SU-DHL-6 (cell line): ENCODE data around the gene SIRT7.

Experiments
- H2AFZ ChIP-seq: fragments of 200-600 bp; sonication (generic); 2 replicates; pipeline ENCODE4 v1.6.1; 2014; ENCODE audit warnings: low read depth, mild to moderate bottlenecking, moderate library complexity, mixed read lengths, antibody characterized with exemption, low read length; ENCODE audit not compliant: severe bottlenecking
- H3F3A ChIP-seq: fragments of 200-600 bp; shearing (Covaris generic); 2 replicates; pipeline ENCODE4 v1.6.0; 2016; ENCODE audit warnings: antibody characterized with exemption, mild to moderate bottlenecking; ENCODE audit not compliant: insufficient read depth
- H3K27ac ChIP-seq: fragments of 200-600 bp; sonication (generic); 2 replicates; pipeline ENCODE4 v1.5.1; 2016; ENCODE audit warnings: low read depth, mild to moderate bottlenecking, low read length, moderate library complexity, mixed read lengths
- H3K27me3 ChIP-seq: fragments of 200-600 bp; sonication (generic), shearing (Covaris generic); 2 replicates; pipeline ENCODE4 v1.6.0; 2014; ENCODE audit warnings: mild to moderate bottlenecking, low read length
- H3K36me3 ChIP-seq: fragments of 200-600 bp; sonication (generic); 2 replicates; pipeline ENCODE4 v1.6.1; 2014; ENCODE audit warnings: mild to moderate bottlenecking, low read length, mixed read lengths
- H3K4me2 ChIP-seq: fragments of 300-600, 200-600 bp; shearing (Covaris generic), sonication (generic); 2 replicates; pipeline ENCODE4 v1.6.0; 2014; ENCODE audit warnings: low read length, low read depth, mild to moderate bottlenecking; ENCODE audit not compliant: poor library complexity, severe bottlenecking
- H3K4me3 ChIP-seq: fragments of 200-600 bp; sonication (generic); 2 replicates; pipeline ENCODE4 v1.5.1; 2014; ENCODE audit warnings: antibody characterized with exemption, low read length, mild to moderate bottlenecking, mixed read lengths; ENCODE audit not compliant: insufficient read depth, poor library complexity, severe bottlenecking
- H3K79me2 ChIP-seq: fragments of 200-600 bp; sonication (generic); 2 replicates; pipeline ENCODE4 v1.6.1; 2014; ENCODE audit warnings: mild to moderate bottlenecking, low read length, moderate library complexity; ENCODE audit not compliant: insufficient read depth
- H3K9ac ChIP-seq: fragments of 200-600 bp; sonication (generic); 2 replicates; pipeline ENCODE4 v1.7.0; 2014; ENCODE audit warnings: mild to moderate bottlenecking, low read length
- H3K9me2 ChIP-seq: fragments of 200-600 bp; sonication (generic); replicated peaks from 2 replicates; pipeline ENCODE4 v1.6.1; 2014; ENCODE audit warnings: low read length; ENCODE audit not compliant: insufficient read depth
- H3K9me3 ChIP-seq: fragments of 200-600 bp; sonication (generic); 2 replicates; pipeline ENCODE4 v1.6.1; 2014; ENCODE audit warnings: low read length, mixed read lengths; ENCODE audit not compliant: insufficient read depth
- H4K20me1 ChIP-seq: fragments of 200-600 bp; sonication (generic); 2 replicates; pipeline ENCODE4 v1.6.1; 2014; ENCODE audit warnings: low read depth, mild to moderate bottlenecking, antibody characterized with exemption, low read length, moderate library complexity, mixed read lengths
- CTCF ChIP-seq: fragments of 200-600 bp; sonication (generic); IDR thresholded peaks from one replicate; pipeline ENCODE4 v1.5.1; 2017; ENCODE audit warnings: antibody characterized with exemption, mild to moderate bottlenecking, low read length, moderate library complexity; ENCODE audit not compliant: insufficient read depth, poor library complexity, severe bottlenecking
- EZH2phosphoT487 ChIP-seq: fragments of 200-600 bp; sonication (generic), shearing (Covaris generic); conservative IDR thresholded peaks from 2 replicates; pipeline ENCODE4 v1.6.1; 2018; ENCODE audit warnings: mild to moderate bottlenecking, antibody characterized with exemption, low read length, moderate library complexity, mixed read lengths

SIRT7 gene

GRCh38 chr17:81878294-81878693 is 39.7 kb downstream of the SIRT7 start:
- 0 out of 2 replicates have a peak, but pooled peaks cover 9% of the 10 kb centered on the region for H3K79me2 ChIP-seq
- no peaks in the 10 kb centered on the region for H3K9me2 ChIP-seq
- no peak overlapping the region for H3K4me2 ChIP-seq
- no peak overlapping the region for H3K4me3 ChIP-seq
- H3F3A ChIP-seq: peaks cover 37% of the 10 kb centered on the region
- H4K20me1 ChIP-seq: no peaks in the 10 kb centered on the region
- peaks cover 22% of the 10 kb centered on the region for H3K36me3 ChIP-seq
- H3K27me3 ChIP-seq: no peaks in the 10 kb centered on the region
- TF ChIP-seq CTCF (no peak), EZH2phosphoT487 (no peak)
- H3K9ac ChIP-seq: no peak overlapping the region
- H2AFZ ChIP-seq: no peak overlapping the region
- H3K27ac ChIP-seq: no peak overlapping the region
- H3K9me3 ChIP-seq: no peaks in the 10 kb centered on the region

GRCh38 chr17:81877569-81877968 is 40.4 kb downstream of the SIRT7 start:
- no peak overlapping the region for H2AFZ ChIP-seq
- H3K27me3 ChIP-seq: no peaks in the 10 kb centered on the region
- H4K20me1 ChIP-seq: no peaks in the 10 kb centered on the region
- H3K27ac ChIP-seq: no peak overlapping the region
- H3K9me2 ChIP-seq: no peaks in the 10 kb centered on the region
- H3K4me2 ChIP-seq: no peak overlapping the region
- H3K4me3 ChIP-seq: no peak overlapping the region
- TF ChIP-seq CTCF (no peak), EZH2phosphoT487 (no peak)
- H3F3A ChIP-seq: peaks cover 43% of the 10 kb centered on the region
- peaks cover 22% of the 10 kb centered on the region for H3K36me3 ChIP-seq
- no peak overlapping the region for H3K9ac ChIP-seq
- H3K79me2 ChIP-seq: 0 out of 2 replicates have a peak, but pooled peaks cover 9% of the 10 kb centered on the region
- no peaks in the 10 kb centered on the region for H3K9me3 ChIP-seq

GRCh38 chr17:81871387-81872230 is 46.4 kb downstream of the SIRT7 start:
- Histone ChIP-seq H2AFZ (peak overlapping the region; percentile 44), H3K9me2 (no peaks in the 10 kb centered on the region), H3K9me3 (no peaks in the 10 kb centered on the region), H3K4me2 (peak overlapping the region; percentile 78), H4K20me1 (no peaks in the 10 kb centered on the region; the same call in 1 of the 2 replicates), H3K27ac (peak overlapping the region; percentile 87), H3F3A (peaks cover 52% of the 10 kb centered on the region), H3K36me3 (0 out of 2 replicates have a peak, but pooled peaks cover 4% of the 10 kb centered on the region), H3K79me2 (peaks cover 21% of the 10 kb centered on the region), H3K9ac (peak overlapping the region; percentile 96), H3K27me3 (no peaks in the 10 kb centered on the region), H3K4me3 (peak overlapping the region; percentile 72)
- TF ChIP-seq CTCF: no peak
- no peak for TF ChIP-seq EZH2phosphoT487
